Measurements from ENCODE around the gene AP5M1.

The AP5M1 gene

GRCh38 chr14:57317248-57317833, 48.6 kb downstream of the AP5M1 start:
- no peak for TF ChIP-seq FOXP2 (optimal IDR thresholded peaks at IDR 0.05; ENCODE audit: borderline replicate concordance, extremely low read depth, extremely low read length, insufficient read depth)
- TF ChIP-seq REST (IDR thresholded peaks at IDR 0.05; ENCODE audit: insufficient read depth in 1 of 2, low read depth in 2 of 2, low read length in 2 of 2) = no peak
- no peak for TF ChIP-seq SIN3A (IDR thresholded peaks at IDR 0.05; ENCODE audit: borderline replicate concordance, insufficient read depth, low read length)
- no peak for TF ChIP-seq TAF1 (IDR thresholded peaks at IDR 0.05; ENCODE audit: borderline replicate concordance, insufficient read depth, low read length)
- no peak for TF ChIP-seq POLR2AphosphoS5 (IDR thresholded peaks at IDR 0.05; ENCODE audit: low read depth, low read length)

- TF ChIP-seq REST (IDR thresholded peaks at IDR 0.05; ENCODE audit: insufficient read depth in 1 of 2, low read depth in 2 of 2, low read length in 2 of 2) (no peak), SIN3A (IDR thresholded peaks at IDR 0.05; ENCODE audit: borderline replicate concordance, insufficient read depth, low read length) (no peak), TAF1 (IDR thresholded peaks at IDR 0.05; ENCODE audit: borderline replicate concordance, insufficient read depth, low read length) (no peak), POLR2AphosphoS5 (IDR thresholded peaks at IDR 0.05; ENCODE audit: low read depth, low read length) (no peak), FOXP2 (optimal IDR thresholded peaks at IDR 0.05; ENCODE audit: borderline replicate concordance, extremely low read depth, extremely low read length, insufficient read depth) (no peak)
These were observed 50.9 kb downstream of the AP5M1 start for GRCh38 chr14:57319636-57320192.

GRCh38 chr14:57323721-57324120, 55.0 kb downstream of the AP5M1 start:
- TF ChIP-seq TAF1 (IDR thresholded peaks at IDR 0.05; ENCODE audit: borderline replicate concordance, insufficient read depth, low read length) (no peak), REST (IDR thresholded peaks at IDR 0.05; ENCODE audit: insufficient read depth in 1 of 2, low read depth in 2 of 2, low read length in 2 of 2) (no peak), SIN3A (IDR thresholded peaks at IDR 0.05; ENCODE audit: borderline replicate concordance, insufficient read depth, low read length) (no peak), POLR2AphosphoS5 (IDR thresholded peaks at IDR 0.05; ENCODE audit: low read depth, low read length) (no peak), FOXP2 (optimal IDR thresholded peaks at IDR 0.05; ENCODE audit: borderline replicate concordance, extremely low read depth, extremely low read length, insufficient read depth) (no peak)

GRCh38 chr14:57326253-57326652, 57.5 kb downstream of the AP5M1 start:
- TF ChIP-seq TAF1 (IDR thresholded peaks at IDR 0.05; ENCODE audit: borderline replicate concordance, insufficient read depth, low read length) = no peak
- no peak for TF ChIP-seq REST (IDR thresholded peaks at IDR 0.05; ENCODE audit: insufficient read depth in 1 of 2, low read depth in 2 of 2, low read length in 2 of 2)
- TF ChIP-seq SIN3A (IDR thresholded peaks at IDR 0.05; ENCODE audit: borderline replicate concordance, insufficient read depth, low read length) = no peak
- no peak for TF ChIP-seq POLR2AphosphoS5 (IDR thresholded peaks at IDR 0.05; ENCODE audit: low read depth, low read length)
- TF ChIP-seq FOXP2 (optimal IDR thresholded peaks at IDR 0.05; ENCODE audit: borderline replicate concordance, extremely low read depth, extremely low read length, insufficient read depth) = no peak
